SU-DHL-6 (cell line): ENCODE measurements around the gene KAT8.

ENCODE experiments used
- H2AFZ ChIP-seq: fragments of 200-600 bp; sonication (generic); 2 replicates; pipeline ENCODE4 v1.6.1; 2014; ENCODE audit warnings: low read depth, mild to moderate bottlenecking, moderate library complexity, mixed read lengths, antibody characterized with exemption, low read length; ENCODE audit not compliant: severe bottlenecking
- H3F3A ChIP-seq: fragments of 200-600 bp; shearing (Covaris generic); 2 replicates; pipeline ENCODE4 v1.6.0; 2016; ENCODE audit warnings: antibody characterized with exemption, mild to moderate bottlenecking; ENCODE audit not compliant: insufficient read depth
- H3K27ac ChIP-seq: fragments of 200-600 bp; sonication (generic); 2 replicates; pipeline ENCODE4 v1.5.1; 2016; ENCODE audit warnings: low read depth, mild to moderate bottlenecking, low read length, moderate library complexity, mixed read lengths
- H3K27me3 ChIP-seq: fragments of 200-600 bp; sonication (generic), shearing (Covaris generic); 2 replicates; pipeline ENCODE4 v1.6.0; 2014; ENCODE audit warnings: mild to moderate bottlenecking, low read length
- H3K36me3 ChIP-seq: fragments of 200-600 bp; sonication (generic); 2 replicates; pipeline ENCODE4 v1.6.1; 2014; ENCODE audit warnings: mild to moderate bottlenecking, low read length, mixed read lengths
- H3K4me2 ChIP-seq: fragments of 300-600, 200-600 bp; shearing (Covaris generic), sonication (generic); 2 replicates; pipeline ENCODE4 v1.6.0; 2014; ENCODE audit warnings: low read length, low read depth, mild to moderate bottlenecking; ENCODE audit not compliant: poor library complexity, severe bottlenecking
- H3K4me3 ChIP-seq: fragments of 200-600 bp; sonication (generic); 2 replicates; pipeline ENCODE4 v1.5.1; 2014; ENCODE audit warnings: antibody characterized with exemption, low read length, mild to moderate bottlenecking, mixed read lengths; ENCODE audit not compliant: insufficient read depth, poor library complexity, severe bottlenecking
- H3K79me2 ChIP-seq: fragments of 200-600 bp; sonication (generic); 2 replicates; pipeline ENCODE4 v1.6.1; 2014; ENCODE audit warnings: mild to moderate bottlenecking, low read length, moderate library complexity; ENCODE audit not compliant: insufficient read depth
- H3K9ac ChIP-seq: fragments of 200-600 bp; sonication (generic); 2 replicates; pipeline ENCODE4 v1.7.0; 2014; ENCODE audit warnings: mild to moderate bottlenecking, low read length
- H3K9me2 ChIP-seq: fragments of 200-600 bp; sonication (generic); replicated peaks from 2 replicates; pipeline ENCODE4 v1.6.1; 2014; ENCODE audit warnings: low read length; ENCODE audit not compliant: insufficient read depth
- H3K9me3 ChIP-seq: fragments of 200-600 bp; sonication (generic); 2 replicates; pipeline ENCODE4 v1.6.1; 2014; ENCODE audit warnings: low read length, mixed read lengths; ENCODE audit not compliant: insufficient read depth
- H4K20me1 ChIP-seq: fragments of 200-600 bp; sonication (generic); 2 replicates; pipeline ENCODE4 v1.6.1; 2014; ENCODE audit warnings: low read depth, mild to moderate bottlenecking, antibody characterized with exemption, low read length, moderate library complexity, mixed read lengths
- EZH2phosphoT487 ChIP-seq: fragments of 200-600 bp; sonication (generic), shearing (Covaris generic); conservative IDR thresholded peaks from 2 replicates; pipeline ENCODE4 v1.6.1; 2018; ENCODE audit warnings: mild to moderate bottlenecking, antibody characterized with exemption, low read length, moderate library complexity, mixed read lengths
- TF ChIP-seq, protein P1 (sequence below): fragments of 200-600 bp; sonication (generic); IDR thresholded peaks from one replicate; pipeline ENCODE4 v1.5.1; 2017; ENCODE audit warnings: antibody characterized with exemption, mild to moderate bottlenecking, low read length, moderate library complexity; ENCODE audit not compliant: insufficient read depth, poor library complexity, severe bottlenecking

KAT8 gene

DNA sequence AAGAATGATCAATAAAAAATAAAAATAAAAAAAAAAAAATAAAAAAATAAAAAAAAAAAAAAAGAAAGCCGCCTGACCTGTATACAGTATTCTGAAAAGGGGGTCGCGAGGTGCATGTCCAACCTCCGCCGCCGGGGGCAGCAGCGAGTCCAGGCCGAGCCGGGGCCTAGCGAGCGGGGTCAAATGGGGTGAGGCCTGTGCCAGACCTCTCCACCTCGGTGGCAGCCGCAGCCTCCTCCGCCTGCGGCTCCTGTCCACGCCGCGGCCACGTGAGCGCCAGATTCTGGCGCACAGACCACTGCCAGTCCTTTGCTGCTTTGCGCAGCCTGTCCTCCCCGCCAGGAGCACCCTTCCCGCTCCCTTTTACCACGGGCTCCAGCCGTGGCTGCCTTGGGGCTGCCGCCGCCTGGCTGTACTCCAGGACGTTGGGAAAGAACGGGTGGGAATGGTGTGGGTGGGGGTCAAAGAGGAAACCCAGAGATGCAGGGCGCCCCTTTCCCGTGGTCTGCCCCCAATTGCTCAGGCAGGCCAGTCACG lies 11.7 kb upstream of the KAT8 start:
- no peaks in the 10 kb centered on the region for H4K20me1 ChIP-seq
- TF ChIP-seq EZH2phosphoT487, result no peak
- TF ChIP-seq, protein P1, sequence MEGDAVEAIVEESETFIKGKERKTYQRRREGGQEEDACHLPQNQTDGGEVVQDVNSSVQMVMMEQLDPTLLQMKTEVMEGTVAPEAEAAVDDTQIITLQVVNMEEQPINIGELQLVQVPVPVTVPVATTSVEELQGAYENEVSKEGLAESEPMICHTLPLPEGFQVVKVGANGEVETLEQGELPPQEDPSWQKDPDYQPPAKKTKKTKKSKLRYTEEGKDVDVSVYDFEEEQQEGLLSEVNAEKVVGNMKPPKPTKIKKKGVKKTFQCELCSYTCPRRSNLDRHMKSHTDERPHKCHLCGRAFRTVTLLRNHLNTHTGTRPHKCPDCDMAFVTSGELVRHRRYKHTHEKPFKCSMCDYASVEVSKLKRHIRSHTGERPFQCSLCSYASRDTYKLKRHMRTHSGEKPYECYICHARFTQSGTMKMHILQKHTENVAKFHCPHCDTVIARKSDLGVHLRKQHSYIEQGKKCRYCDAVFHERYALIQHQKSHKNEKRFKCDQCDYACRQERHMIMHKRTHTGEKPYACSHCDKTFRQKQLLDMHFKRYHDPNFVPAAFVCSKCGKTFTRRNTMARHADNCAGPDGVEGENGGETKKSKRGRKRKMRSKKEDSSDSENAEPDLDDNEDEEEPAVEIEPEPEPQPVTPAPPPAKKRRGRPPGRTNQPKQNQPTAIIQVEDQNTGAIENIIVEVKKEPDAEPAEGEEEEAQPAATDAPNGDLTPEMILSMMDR, result peak; percentile 41
- H3K79me2 ChIP-seq, result 0 out of 2 replicates have a peak, but pooled peaks cover 7% of the 10 kb centered on the region
- H2AFZ ChIP-seq, result peak overlapping the region; percentile 89
- H3K9ac ChIP-seq, result peak overlapping the region; percentile 35; the same call in 1 of the 2 replicates
- no peaks in the 10 kb centered on the region for H3K36me3 ChIP-seq
- H3K27ac ChIP-seq, result no peak overlapping the region
- H3K9me3 ChIP-seq, result no peaks in the 10 kb centered on the region
- H3K4me3 ChIP-seq, result no peak overlapping the region
- H3K4me2 ChIP-seq, result peak overlapping the region; percentile 10
- H3K9me2 ChIP-seq, result no peaks in the 10 kb centered on the region
- 0 out of 2 replicates have a peak, but pooled peaks cover 11% of the 10 kb centered on the region for H3F3A ChIP-seq
- H3K27me3 ChIP-seq, result no peaks in the 10 kb centered on the region

DNA sequence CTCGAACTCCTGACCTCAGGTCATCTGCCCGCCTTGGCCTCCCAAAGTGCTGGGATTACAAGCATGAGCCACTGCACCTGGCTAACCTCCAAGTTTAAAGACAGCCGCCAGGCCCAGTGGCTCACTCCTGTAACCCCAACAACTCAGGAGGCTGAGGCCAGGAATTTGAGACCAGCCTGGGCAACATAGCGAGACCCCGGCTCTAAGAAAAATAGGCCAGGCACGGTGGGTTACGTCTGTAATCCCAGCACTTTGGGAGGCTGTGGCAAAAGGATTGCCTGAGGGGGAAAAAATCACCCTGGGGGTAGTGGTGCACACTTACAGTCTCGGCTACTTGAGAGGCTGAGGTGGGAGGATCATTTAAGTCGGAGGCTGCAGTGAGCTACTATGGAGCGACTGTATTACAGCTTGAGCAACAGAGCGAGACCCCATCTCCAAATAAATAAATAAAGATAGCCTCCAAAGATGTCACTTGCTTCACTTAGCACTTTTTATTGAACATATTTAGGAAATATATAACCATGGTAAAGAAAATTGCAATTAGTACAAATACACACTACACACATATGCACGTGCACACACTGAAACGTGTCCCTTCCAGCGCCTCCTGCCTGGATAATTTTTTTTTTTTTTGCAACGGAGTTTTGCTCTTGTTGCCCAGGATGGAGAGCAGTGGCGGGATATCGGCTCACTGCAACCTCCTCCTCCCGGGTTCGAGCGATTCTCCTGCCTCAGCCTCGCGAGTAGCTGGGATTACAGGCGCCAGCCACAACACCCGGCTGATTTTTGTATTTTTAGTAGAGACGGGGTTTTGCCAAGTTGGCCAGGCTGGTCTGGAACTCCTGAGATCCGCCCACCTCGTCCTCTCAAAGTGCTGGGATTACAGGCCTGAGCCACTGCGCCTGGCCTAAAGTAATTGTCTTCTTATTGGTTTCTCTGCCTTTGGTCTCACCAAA lies 10.7 kb upstream of the KAT8 start:
- H4K20me1 ChIP-seq, result no peaks in the 10 kb centered on the region
- TF ChIP-seq, protein P1, result no peak
- TF ChIP-seq EZH2phosphoT487, result no peak
- 0 out of 2 replicates have a peak overlapping the region, but pooled peaks have one; percentile 28 for H3K27ac ChIP-seq
- H3F3A ChIP-seq, result 0 out of 2 replicates have a peak, but pooled peaks cover 11% of the 10 kb centered on the region
- no peak overlapping the region for H3K4me3 ChIP-seq
- H3K9me2 ChIP-seq, result no peaks in the 10 kb centered on the region
- peak overlapping the region; percentile 98 for H3K4me2 ChIP-seq
- no peaks in the 10 kb centered on the region for H3K9me3 ChIP-seq
- H3K36me3 ChIP-seq, result no peaks in the 10 kb centered on the region
- H3K9ac ChIP-seq, result 0 out of 2 replicates have a peak overlapping the region, but pooled peaks have one; percentile 86
- no peak overlapping the region for H2AFZ ChIP-seq
- 0 out of 2 replicates have a peak, but pooled peaks cover 7% of the 10 kb centered on the region for H3K79me2 ChIP-seq
- no peaks in the 10 kb centered on the region for H3K27me3 ChIP-seq

DNA sequence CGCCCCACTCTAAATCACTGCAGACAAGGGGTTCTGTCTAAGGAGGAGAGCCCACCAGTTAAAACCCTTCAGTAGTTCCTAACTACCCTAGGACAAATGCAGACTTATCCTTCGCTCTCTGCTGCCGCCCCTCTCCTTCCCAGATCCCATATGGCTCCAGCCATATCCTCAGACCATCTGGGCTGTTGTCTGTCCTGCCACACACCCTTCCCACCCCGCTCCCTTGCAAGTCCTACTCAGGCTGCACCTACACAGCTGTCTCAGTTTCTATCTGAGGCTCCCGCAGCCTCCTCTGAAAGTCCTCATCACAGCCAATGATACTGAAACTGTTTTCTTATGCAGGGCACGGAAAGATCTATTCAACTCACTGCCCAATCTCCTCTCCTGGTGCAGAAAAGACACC lies 10.0 kb upstream of the KAT8 start:
- TF ChIP-seq, protein P1, result no peak
- TF ChIP-seq EZH2phosphoT487, result no peak
- no peaks in the 10 kb centered on the region for H4K20me1 ChIP-seq
- no peaks in the 10 kb centered on the region for H3K9me2 ChIP-seq
- H3K79me2 ChIP-seq, result 0 out of 2 replicates have a peak, but pooled peaks cover 7% of the 10 kb centered on the region
- no peaks in the 10 kb centered on the region for H3K27me3 ChIP-seq
- no peaks in the 10 kb centered on the region for H3K36me3 ChIP-seq
- H3K9ac ChIP-seq, result peak overlapping the region; percentile 86
- H3F3A ChIP-seq, result 0 out of 2 replicates have a peak, but pooled peaks cover 11% of the 10 kb centered on the region
- H2AFZ ChIP-seq, result peak overlapping the region; percentile 74
- no peaks in the 10 kb centered on the region for H3K9me3 ChIP-seq
- H3K4me2 ChIP-seq, result peak overlapping the region; percentile 98
- peak overlapping the region; percentile 28 for H3K27ac ChIP-seq
- H3K4me3 ChIP-seq, result peak overlapping the region; percentile 74
